Tibial nerve (tissue), 4 donors: ENCODE results near the gene SYTL3.

Source experiments
- CTCF ChIP-seq, 5 experiments: fragments of 200-600 bp in 3 of 5; fragments of 450-650 bp in 2 of 5; sonication (generic) in 3 of 5; IDR thresholded peaks; one replicate each; pipeline ENCODE4 v1.5.1; 2016 to 2019; ENCODE audit warnings: antibody characterized with exemption in 5 of 5, mild to moderate bottlenecking in 3 of 5, moderate library complexity in 2 of 5
- EP300 ChIP-seq, 2 donors: sonication (generic); formaldehyde crosslinking; IDR thresholded peaks; one replicate each; pipeline ENCODE4 v1.6.1; 2017; ENCODE audit warnings: antibody characterized with exemption in 2 of 2, mild to moderate bottlenecking in 1 of 2
- POLR2A ChIP-seq, 2 donors: fragments of 450-650 bp; IDR thresholded peaks; one replicate each; pipeline ENCODE4 v1.6.1; 2017; ENCODE audit warnings: antibody characterized with exemption in 2 of 2, mild to moderate bottlenecking in 2 of 2, moderate library complexity in 2 of 2

- TF ChIP-seq CTCF (IDR thresholded peaks at IDR 0.05), result no peak
- no peak for TF ChIP-seq POLR2A (IDR thresholded peaks at IDR 0.05)
- TF ChIP-seq EP300 (IDR thresholded peaks at IDR 0.05), result no peak
Observed at GRCh38 chr6:158705386-158706126, 55.7 kb downstream of the SYTL3 start.
